Ishikawa (cell line): ENCODE results near the gene ZNF185.

Source experiments
- CREB1 ChIP-seq: IDR thresholded peaks from 2 replicates; pipeline ENCODE4 v1.6.1; 2012; ENCODE audit warnings: low read depth
- EP300 ChIP-seq: IDR thresholded peaks from 2 replicates; pipeline ENCODE4 v1.6.1; 2012; ENCODE audit warnings: borderline replicate concordance
- FOXM1 ChIP-seq: IDR thresholded peaks from 2 replicates; pipeline ENCODE4 v1.6.1; 2012; ENCODE audit warnings: low read depth, borderline replicate concordance
- NFIC ChIP-seq: IDR thresholded peaks from 2 replicates; pipeline ENCODE4 v1.6.1; 2012
- RAD21 ChIP-seq: IDR thresholded peaks from 2 replicates; pipeline ENCODE4 v1.6.1; 2012; ENCODE audit warnings: low read depth
- TAF1 ChIP-seq: IDR thresholded peaks from 2 replicates; pipeline ENCODE4 v1.6.1; 2012; ENCODE audit warnings: low read depth, mild to moderate bottlenecking
- YY1 ChIP-seq: IDR thresholded peaks from 2 replicates; pipeline ENCODE4 v1.6.1; 2012; ENCODE audit warnings: low read depth
- ZBTB7A ChIP-seq: IDR thresholded peaks from 2 replicates; pipeline ENCODE4 v1.6.1; 2012; ENCODE audit warnings: low read depth
- TF ChIP-seq, protein P1 (sequence below): IDR thresholded peaks from 2 replicates; pipeline ENCODE4 v1.6.1; 2012
- TF ChIP-seq, protein P2 (sequence below): IDR thresholded peaks from 2 replicates; pipeline ENCODE4 v1.6.1; 2012

DNA sequence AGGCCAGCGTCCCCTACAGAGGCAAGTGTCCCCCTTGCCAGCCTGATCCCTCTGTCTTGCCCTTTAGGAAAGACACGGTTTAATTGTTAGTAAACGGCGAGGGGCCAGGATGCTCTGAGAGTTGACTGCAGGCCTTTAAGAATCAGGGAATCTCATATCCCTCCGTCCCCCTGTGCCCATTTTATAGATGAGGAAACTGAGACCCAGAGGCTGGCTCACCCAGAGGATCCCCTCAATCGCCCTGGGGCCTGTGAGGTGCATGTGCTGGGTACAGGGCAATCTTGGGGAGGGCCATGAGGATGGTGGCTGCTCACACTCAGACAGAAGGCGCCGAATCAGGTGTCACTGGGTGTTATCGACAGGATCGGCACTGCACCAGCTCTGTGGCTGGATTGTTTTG is 575 bp downstream of the ZNF185 start:
- TF ChIP-seq RAD21 (no peak), ZBTB7A (no peak), NFIC (no peak), CREB1 (no peak), EP300 (no peak), FOXM1 (no peak), YY1 (no peak), TAF1 (no peak)
- TF ChIP-seq, protein P1, sequence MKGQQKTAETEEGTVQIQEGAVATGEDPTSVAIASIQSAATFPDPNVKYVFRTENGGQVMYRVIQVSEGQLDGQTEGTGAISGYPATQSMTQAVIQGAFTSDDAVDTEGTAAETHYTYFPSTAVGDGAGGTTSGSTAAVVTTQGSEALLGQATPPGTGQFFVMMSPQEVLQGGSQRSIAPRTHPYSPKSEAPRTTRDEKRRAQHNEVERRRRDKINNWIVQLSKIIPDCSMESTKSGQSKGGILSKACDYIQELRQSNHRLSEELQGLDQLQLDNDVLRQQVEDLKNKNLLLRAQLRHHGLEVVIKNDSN, result no peak
- TF ChIP-seq, protein P2, sequence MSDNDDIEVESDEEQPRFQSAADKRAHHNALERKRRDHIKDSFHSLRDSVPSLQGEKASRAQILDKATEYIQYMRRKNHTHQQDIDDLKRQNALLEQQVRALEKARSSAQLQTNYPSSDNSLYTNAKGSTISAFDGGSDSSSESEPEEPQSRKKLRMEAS, result no peak
